Thymus (tissue), 11 donors: Measurements from ENCODE around the gene IL16. TPM values are rescaled to one million over a fixed set of nuclear protein-coding genes. Genes with fewer than 3 reads are reported as not detected.

Experiments
- DNase-seq, 9 donors: peaks; one replicate each; pipeline ENCODE4 v3.0.0-alpha.2; 2013; ENCODE audit warnings: low spot score in 9 of 9, low read depth in 6 of 9, missing footprints in 1 of 9
- H3K27ac ChIP-seq, 2 donors: one replicate each; pipeline ENCODE4 v1.5.1; 2013; ENCODE audit warnings: control low read depth in 1 of 2, low read depth in 1 of 2, low read length in 1 of 2, mild to moderate bottlenecking in 1 of 2, moderate library complexity in 1 of 2
- H3K27me3 ChIP-seq, 2 donors: one replicate each; pipeline ENCODE4 v1.5.1; 2013; ENCODE audit warnings: low read length in 1 of 2; ENCODE audit not compliant: control insufficient read depth in 2 of 2, insufficient read depth in 1 of 2
- H3K36me3 ChIP-seq, 2 donors: one replicate each; pipeline ENCODE4 v1.5.1; 2013; ENCODE audit warnings: low read length in 1 of 2, mild to moderate bottlenecking in 1 of 2, moderate library complexity in 1 of 2; ENCODE audit not compliant: control insufficient read depth in 2 of 2, insufficient read depth in 2 of 2
- H3K4me1 ChIP-seq, 2 donors: one replicate each; pipeline ENCODE4 v1.5.1; 2013; ENCODE audit warnings: low read length in 2 of 2; ENCODE audit not compliant: control insufficient read depth in 2 of 2, insufficient read depth in 2 of 2
- H3K4me3 ChIP-seq, 2 donors: one replicate each; pipeline ENCODE4 v1.5.1; 2013; ENCODE audit warnings: low read length in 2 of 2, control low read depth in 1 of 2, mild to moderate bottlenecking in 1 of 2
- H3K9me3 ChIP-seq, 2 donors: one replicate each; pipeline ENCODE4 v1.5.1; 2013; ENCODE audit warnings: low read length in 1 of 2, mild to moderate bottlenecking in 1 of 2; ENCODE audit not compliant: control insufficient read depth in 2 of 2, insufficient read depth in 1 of 2
- WGBS: extraction: QIAGEN DNeasy Blood & Tissue Kit; methylation state at CpG from one replicate; pipeline ENCODE4 v1.1.7; 2013; 5-methylcytosine and 5-hydroxymethylcytosine counted together
- polyA plus RNA-seq: library from polyadenylated mRNA; stranded (reverse); fragments of 200-250 nt; gene quantifications from one replicate; pipeline ENCODE4 v1.2.3, GENCODE V29; 2013
- total RNA-seq: library from RNA; stranded (reverse); fragments of 120-200 nt; gene quantifications from one replicate; pipeline ENCODE4 v1.2.4, GENCODE V29; 2013
- donor health status: healthy.

Gene IL16
- total and polyA plus RNA-seq, 2 donors: 64.1 to 71.6 TPM

DNA sequence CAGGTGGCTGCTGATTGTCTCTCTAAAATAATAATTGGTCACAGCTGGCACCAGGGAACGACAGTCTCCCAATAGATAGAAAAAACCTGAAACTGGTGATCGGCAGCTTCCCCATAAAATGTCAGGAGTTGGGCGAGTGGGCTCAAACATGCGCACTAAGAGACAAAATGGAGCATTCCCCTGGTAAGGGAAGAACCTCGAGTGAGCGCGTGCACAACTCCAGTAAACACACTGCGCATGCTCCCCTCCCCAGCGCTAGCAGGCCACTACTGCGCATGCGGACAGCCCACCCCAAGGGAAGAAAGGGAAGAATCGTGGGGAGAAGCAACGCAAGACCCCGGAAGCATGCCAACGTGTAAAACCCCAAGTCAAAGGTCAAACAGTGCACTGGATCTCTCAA is 134.9 kb downstream of the IL16 start:
- H3K9me3 ChIP-seq: no peaks in the 10 kb centered on the region
- WGBS: 98% methylated on average over 15 of the region's 15 CpGs
- H3K4me3 ChIP-seq: no peak overlapping the region
- DNase-seq: no peak
- H3K4me1 ChIP-seq: no peaks in the 10 kb centered on the region
- H3K36me3 ChIP-seq: no peaks in the 10 kb centered on the region
- no peaks in the 10 kb centered on the region for H3K27me3 ChIP-seq
- H3K27ac ChIP-seq: no peak overlapping the region

DNA sequence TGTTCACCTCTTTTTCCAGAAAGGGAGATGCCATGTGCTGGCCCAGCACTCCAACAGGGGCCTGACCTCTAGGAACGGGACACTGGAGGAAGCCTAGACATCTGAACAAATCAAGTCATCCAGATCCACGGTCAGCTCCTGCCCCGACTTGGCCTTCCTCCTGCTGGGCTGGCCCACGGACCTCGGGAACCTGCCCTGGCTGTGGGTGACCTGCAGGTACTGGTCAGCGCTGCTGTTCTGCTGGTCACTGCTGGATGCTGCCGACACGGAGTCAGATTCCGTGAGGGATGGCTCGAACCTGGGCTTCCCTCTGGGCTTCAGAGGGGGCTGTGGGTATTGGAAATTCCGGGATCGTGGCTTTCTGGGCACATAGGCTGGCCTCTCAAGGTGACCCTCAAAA is 135.6 kb downstream of the IL16 start:
- Histone ChIP-seq H3K27ac (no peak overlapping the region), H3K4me3 (no peak overlapping the region), H3K9me3 (no peaks in the 10 kb centered on the region), H3K36me3 (no peaks in the 10 kb centered on the region), H3K27me3 (no peaks in the 10 kb centered on the region), H3K4me1 (no peaks in the 10 kb centered on the region)
- no peak for DNase-seq
- 97% methylated on average over 12 of the region's 12 CpGs for WGBS

DNA sequence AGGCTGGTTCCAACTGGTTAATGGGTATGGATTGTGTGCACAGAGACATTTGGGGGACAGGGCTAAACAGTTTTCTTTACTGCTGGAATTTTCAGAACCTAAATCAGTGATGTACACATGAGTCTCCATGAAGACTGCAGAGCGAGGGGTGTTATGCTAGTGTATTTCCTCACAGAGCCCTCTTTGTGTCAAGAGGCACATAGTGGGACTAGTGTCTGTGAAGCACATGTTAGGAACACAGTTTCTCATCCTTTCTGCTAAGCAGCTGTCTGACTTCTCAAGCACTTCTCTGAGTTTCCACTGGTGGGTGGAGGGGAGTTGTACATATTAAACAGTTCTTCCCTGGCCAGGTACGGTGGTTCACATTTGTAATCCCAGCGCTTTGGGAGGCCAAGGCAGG is 136.7 kb downstream of the IL16 start:
- DNase-seq: no peak
- 93% methylated on average over 3 of the region's 3 CpGs for WGBS
- no peak overlapping the region for H3K4me3 ChIP-seq
- H3K4me1 ChIP-seq: no peaks in the 10 kb centered on the region
- H3K27ac ChIP-seq: no peak overlapping the region
- H3K27me3 ChIP-seq: no peaks in the 10 kb centered on the region
- H3K9me3 ChIP-seq: no peaks in the 10 kb centered on the region
- no peaks in the 10 kb centered on the region for H3K36me3 ChIP-seq

DNA sequence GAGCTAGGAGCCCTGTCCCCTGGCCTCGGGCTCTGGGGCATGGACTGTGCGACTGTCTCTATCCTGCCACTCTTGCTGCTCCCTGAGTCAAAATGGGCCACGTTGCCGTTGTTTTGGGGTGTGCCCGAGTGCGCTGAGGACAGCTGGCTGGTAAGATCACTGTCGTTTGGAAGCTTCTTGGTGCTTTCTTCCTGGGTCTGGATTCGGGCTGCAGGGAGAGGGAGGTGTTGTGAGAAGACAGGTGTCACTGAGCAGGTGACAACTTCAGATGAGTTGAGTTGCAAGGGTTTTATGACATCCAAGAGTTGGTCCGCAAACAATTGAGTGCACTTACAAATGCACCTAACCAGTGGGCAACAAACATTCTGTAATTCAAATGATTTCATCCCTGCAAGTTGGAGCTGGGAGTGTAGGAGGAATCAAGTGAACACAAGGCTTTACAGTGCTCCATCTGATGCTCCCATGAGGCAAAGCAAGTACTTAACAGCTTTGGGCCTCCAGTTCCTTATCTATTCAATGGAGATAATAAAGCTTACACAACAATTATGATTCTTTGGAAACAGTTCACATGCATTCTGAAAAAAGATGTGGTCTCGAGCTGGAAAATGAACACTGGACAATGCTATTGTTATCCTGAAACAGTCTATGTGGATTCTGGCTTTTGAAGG is 138.2 kb downstream of the IL16 start:
- 96% methylated on average over 10 of the region's 10 CpGs for WGBS
- no peak for DNase-seq
- Histone ChIP-seq H3K9me3 (no peaks in the 10 kb centered on the region), H3K4me3 (no peak overlapping the region), H3K27ac (no peak overlapping the region), H3K4me1 (no peaks in the 10 kb centered on the region), H3K27me3 (no peaks in the 10 kb centered on the region), H3K36me3 (no peaks in the 10 kb centered on the region)

DNA sequence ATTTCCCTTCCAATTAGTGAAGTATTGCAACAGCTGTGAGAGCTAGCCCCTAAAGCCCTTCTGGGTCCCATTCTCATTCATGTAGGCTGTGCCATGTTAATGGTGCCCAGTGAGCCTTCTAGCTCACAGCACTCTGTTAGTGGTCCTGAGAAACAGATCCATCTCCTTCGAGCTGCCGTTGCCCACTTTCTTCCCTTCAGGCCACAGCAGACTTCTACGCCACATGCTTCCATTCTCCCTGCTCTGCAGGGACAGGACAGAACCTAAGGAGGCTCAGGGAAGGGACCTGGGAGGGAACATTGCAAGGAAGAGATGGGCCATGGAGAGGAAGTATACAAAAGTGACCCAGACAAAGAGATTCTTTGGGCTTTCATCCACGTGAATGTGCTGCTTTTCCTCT is 139.0 kb downstream of the IL16 start:
- Histone ChIP-seq H3K9me3 (no peaks in the 10 kb centered on the region), H3K4me3 (no peak overlapping the region), H3K36me3 (no peaks in the 10 kb centered on the region), H3K27ac (no peak overlapping the region), H3K27me3 (no peaks in the 10 kb centered on the region), H3K4me1 (no peaks in the 10 kb centered on the region)
- 97% methylated on average over 4 of the region's 4 CpGs for WGBS
- no peak for DNase-seq

DNA sequence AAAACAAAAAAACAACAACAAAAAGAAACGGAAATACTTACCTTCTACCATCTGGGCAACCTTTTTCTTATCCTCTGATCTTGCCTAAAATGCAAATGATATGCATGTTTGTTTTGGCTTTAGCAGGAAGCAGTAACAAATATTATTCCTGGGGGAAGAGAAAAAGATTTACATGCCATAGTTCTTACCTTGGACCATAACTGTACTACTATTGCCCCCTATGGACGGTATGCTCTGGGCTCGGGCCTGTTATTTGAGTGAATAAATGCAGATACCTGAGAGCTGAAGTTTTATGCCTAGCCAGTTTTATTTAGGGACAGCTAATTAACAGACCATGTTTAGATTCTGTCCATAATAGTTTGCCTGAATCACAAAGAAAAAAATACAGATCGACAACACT is 139.9 kb downstream of the IL16 start:
- no peaks in the 10 kb centered on the region for H3K4me1 ChIP-seq
- peak in 3 of 9 donors; percentile 20 to 48 (median 28) for DNase-seq
- H3K9me3 ChIP-seq: no peaks in the 10 kb centered on the region
- no peak overlapping the region for H3K27ac ChIP-seq
- WGBS: 95% methylated on average over 4 of the region's 4 CpGs
- H3K4me3 ChIP-seq: no peak overlapping the region
- H3K36me3 ChIP-seq: no peaks in the 10 kb centered on the region
- H3K27me3 ChIP-seq: no peaks in the 10 kb centered on the region

DNA sequence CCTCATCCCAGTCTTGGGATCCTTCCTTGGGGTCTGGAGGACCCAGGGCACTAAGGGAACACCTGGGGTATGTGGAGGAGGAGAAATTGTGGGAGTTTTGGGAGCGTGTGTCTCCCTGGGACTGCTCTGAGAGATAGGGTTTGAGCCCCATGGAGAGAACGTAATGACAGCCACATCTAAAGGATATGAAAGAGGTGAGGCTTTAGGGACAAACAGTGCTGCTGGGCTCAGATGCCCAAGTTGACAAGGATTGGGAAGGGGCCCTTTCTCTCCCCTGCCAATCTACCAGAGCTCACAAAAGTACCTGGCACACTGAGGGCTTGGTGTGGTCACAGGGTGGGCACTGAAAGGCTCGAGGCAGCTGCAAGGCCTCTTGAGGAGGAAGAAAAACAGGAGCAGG is 140.6 kb downstream of the IL16 start:
- Histone ChIP-seq H3K27ac (no peak overlapping the region), H3K36me3 (no peaks in the 10 kb centered on the region), H3K4me3 (no peak overlapping the region), H3K4me1 (no peaks in the 10 kb centered on the region), H3K27me3 (no peaks in the 10 kb centered on the region), H3K9me3 (no peaks in the 10 kb centered on the region)
- WGBS: 91% methylated on average over 3 of the region's 3 CpGs
- no peak for DNase-seq

DNA sequence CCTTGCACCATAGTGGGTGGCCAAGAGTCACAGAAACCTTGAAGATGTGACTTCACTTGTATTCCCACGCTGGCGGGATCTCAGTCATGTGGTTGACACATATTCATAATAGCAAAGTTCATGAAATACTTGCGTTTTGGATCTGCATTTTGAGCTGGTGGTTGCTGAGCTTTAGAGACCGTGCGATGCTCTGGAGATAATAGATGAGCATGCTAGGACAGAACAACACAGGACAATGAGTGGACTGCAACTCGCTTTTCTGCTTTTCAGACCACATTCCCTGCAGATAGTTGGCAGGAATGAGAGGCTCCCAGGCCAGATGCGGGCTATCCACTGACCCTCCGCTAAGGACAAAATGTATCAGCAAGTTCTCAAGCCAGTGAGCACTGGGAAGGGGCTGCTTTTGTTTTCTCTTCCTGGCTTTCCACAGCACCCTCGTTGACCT is 141.1 kb downstream of the IL16 start:
- 96% methylated on average over 9 of the region's 9 CpGs for WGBS
- Histone ChIP-seq H3K27ac (no peak overlapping the region), H3K4me3 (no peak overlapping the region), H3K9me3 (no peaks in the 10 kb centered on the region), H3K4me1 (no peaks in the 10 kb centered on the region), H3K36me3 (no peaks in the 10 kb centered on the region), H3K27me3 (no peaks in the 10 kb centered on the region)
- DNase-seq: no peak

DNA sequence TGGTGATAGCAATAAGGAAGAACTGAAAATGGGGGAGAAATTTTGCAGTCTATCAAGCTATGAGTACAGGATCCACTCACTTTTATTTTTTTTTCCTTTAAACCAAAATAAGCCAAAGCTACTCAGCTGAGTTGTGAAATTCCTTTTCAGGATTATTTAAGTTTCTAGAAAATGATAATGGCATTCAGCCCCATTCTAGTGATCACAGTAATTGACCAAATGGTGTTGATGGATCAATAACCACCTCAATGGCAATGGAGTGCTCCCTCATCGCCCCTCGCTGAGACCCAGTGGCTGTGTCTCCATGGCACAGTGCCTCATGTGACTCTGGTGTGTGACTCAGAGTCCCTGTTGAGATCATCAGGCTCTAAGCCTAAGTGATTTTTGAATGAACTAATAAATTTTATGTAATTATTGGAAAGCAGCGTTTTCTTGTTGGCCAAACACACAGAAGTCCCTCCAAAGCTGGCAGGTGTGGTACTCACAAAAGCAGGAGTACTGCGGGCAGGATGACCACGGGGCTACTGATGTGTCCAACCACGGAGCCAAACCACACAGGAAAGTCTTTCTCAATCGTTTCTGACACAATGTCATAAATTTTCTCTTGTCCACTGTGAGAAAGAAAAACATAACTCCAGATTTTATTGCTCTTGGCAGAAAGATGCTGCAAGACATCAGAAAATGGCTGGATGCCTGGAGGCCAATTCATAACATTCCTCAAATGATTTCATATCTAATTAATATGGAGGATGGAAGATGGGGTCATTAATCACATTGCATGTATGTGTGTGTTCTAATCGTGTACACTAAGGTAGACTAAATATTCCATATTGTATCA is 141.7 kb downstream of the IL16 start:
- Histone ChIP-seq H3K27ac (no peak overlapping the region), H3K9me3 (no peaks in the 10 kb centered on the region), H3K4me1 (no peaks in the 10 kb centered on the region), H3K4me3 (no peak overlapping the region), H3K27me3 (no peaks in the 10 kb centered on the region), H3K36me3 (no peaks in the 10 kb centered on the region)
- 61% methylated on average over 8 of the region's 8 CpGs for WGBS
- DNase-seq: no peak
